IMR-90 (cell line): Measurements from ENCODE around the gene DNAJA1. TPM values are rescaled to one million over a fixed set of nuclear protein-coding genes. Genes with fewer than 3 reads are reported as not detected.
"Not testable (repeated sequence)": the region's sequence is repeated elsewhere in the genome, so short reads cannot be mapped to it uniquely, and the experiment has no call there.

Experiments used
- ATAC-seq: fragments of 200-7000 bp; cut with Tn5 transposase; 2 replicates; pipeline ENCODE4 v1.9.1; 2020; ENCODE audit warnings: low read depth, mild to moderate bottlenecking, moderate library complexity
- BruUV-seq: library from RNA; stranded (reverse); fragments of 400-500 nt; replicated peaks from 2 replicates; lab custom pipeline; 2021; lab: Mats Ljungman, UMichigan
- CTCF ChIA-PET: fragments of 300-600 bp; formaldehyde crosslinking; extraction: SDS; loops from one replicate; lab custom pipeline; 2021; ENCODE audit warnings: antibody characterized with exemption; lab: Yijun Ruan, JAX
- POLR2A ChIA-PET: fragments of 300-600 bp; sonication (Branson Sonifier 250); formaldehyde crosslinking; loops from one replicate; lab custom pipeline; 2022; ENCODE audit warnings: antibody characterized with exemption; ENCODE audit not compliant: unreplicated experiment; lab: Charles Lee
- DNase-seq: peaks from one replicate; pipeline ENCODE4 v3.0.0; 2013
- H2AFZ ChIP-seq: replicated peaks from 2 replicates; pipeline ENCODE3; 2013; ENCODE audit warnings: low read length, mild to moderate bottlenecking; ENCODE audit not compliant: poor library complexity
- H2AK5ac ChIP-seq: 2 replicates; pipeline ENCODE4 v1.6.1; 2013; ENCODE audit warnings: low read depth, low read length, inconsistent platforms
- H2AK9ac ChIP-seq: replicated peaks from 2 replicates; pipeline ENCODE3; 2013; ENCODE audit warnings: mild to moderate bottlenecking, low read depth, low read length, moderate library complexity; ENCODE audit not compliant: poor library complexity
- H2BK120ac ChIP-seq: 2 replicates; pipeline ENCODE4 v1.6.1; 2013; ENCODE audit warnings: low read depth, low read length, inconsistent platforms
- H2BK15ac ChIP-seq: 3 replicates; pipeline ENCODE4 v1.6.1; 2013; ENCODE audit warnings: low read depth, low read length, inconsistent platforms
- H2BK20ac ChIP-seq: 2 replicates; pipeline ENCODE4 v1.6.1; 2013; ENCODE audit warnings: low read depth, mild to moderate bottlenecking, inconsistent platforms, low read length, moderate library complexity
- H2BK5ac ChIP-seq: 2 replicates; pipeline ENCODE4 v1.6.1; 2013; ENCODE audit warnings: mild to moderate bottlenecking, low read depth, low read length, inconsistent platforms; ENCODE audit not compliant: poor library complexity, severe bottlenecking
- H3K14ac ChIP-seq: replicated peaks from 2 replicates; pipeline ENCODE4 v1.6.1; 2013; ENCODE audit warnings: low read depth, low read length, inconsistent platforms
- H3K18ac ChIP-seq: 2 replicates; pipeline ENCODE4 v1.6.1; 2013; ENCODE audit warnings: low read depth, low read length, control low read depth
- H3K23ac ChIP-seq: 2 replicates; pipeline ENCODE4 v1.6.1; 2013; ENCODE audit warnings: low read depth, low read length, inconsistent platforms
- H3K27ac ChIP-seq: 2 replicates; pipeline ENCODE4 v1.5.1; 2013; ENCODE audit warnings: mild to moderate bottlenecking, control low read depth, low read length; ENCODE audit not compliant: insufficient read depth
- H3K27me3 ChIP-seq: 2 replicates; pipeline ENCODE4 v1.6.1; 2013; ENCODE audit warnings: low read length; ENCODE audit not compliant: control insufficient read depth, insufficient read depth
- H3K36me3 ChIP-seq: 2 replicates; pipeline ENCODE4 v1.6.1; 2013; ENCODE audit warnings: low read length, mixed read lengths; ENCODE audit not compliant: control insufficient read depth, insufficient read depth
- H3K4ac ChIP-seq: 2 replicates; pipeline ENCODE4 v1.6.1; 2013; ENCODE audit warnings: low read depth, low read length, inconsistent platforms
- H3K4me1 ChIP-seq: 2 replicates; pipeline ENCODE4 v1.6.1; 2013; ENCODE audit warnings: low read length, mixed read lengths; ENCODE audit not compliant: control insufficient read depth, insufficient read depth
- H3K4me2 ChIP-seq: 2 replicates; pipeline ENCODE4 v1.6.1; 2013; ENCODE audit warnings: low read depth, mild to moderate bottlenecking, control low read depth, low read length, moderate library complexity
- H3K4me3 ChIP-seq: 2 replicates; pipeline ENCODE4 v1.5.1; 2013; ENCODE audit warnings: low read depth, mild to moderate bottlenecking, control low read depth, low read length, moderate library complexity; ENCODE audit not compliant: insufficient read depth
- H3K56ac ChIP-seq: 2 replicates; pipeline ENCODE4 v1.6.1; 2013; ENCODE audit warnings: low read length, inconsistent platforms; ENCODE audit not compliant: insufficient read depth; ENCODE audit errors: extremely low read depth
- H3K79me1 ChIP-seq, 2 experiments: 2 replicates each; pipeline ENCODE4 v1.6.1; 2013; ENCODE audit warnings: low read length in 2 of 2, inconsistent platforms in 1 of 2, low read depth in 1 of 2
- H3K9ac ChIP-seq: 2 replicates; pipeline ENCODE4 v1.6.1; 2013; ENCODE audit warnings: low read depth, low read length, control low read depth
- H3K9me1 ChIP-seq: 2 replicates; pipeline ENCODE4 v1.6.1; 2013; ENCODE audit warnings: low read length, inconsistent platforms; ENCODE audit not compliant: insufficient read depth
- H3K9me3 ChIP-seq: 2 replicates; pipeline ENCODE4 v1.6.1; 2013; ENCODE audit warnings: low read length; ENCODE audit not compliant: control insufficient read depth, insufficient read depth
- H4K20me1 ChIP-seq: 2 replicates; pipeline ENCODE4 v1.6.1; 2013; ENCODE audit warnings: low read length, inconsistent platforms; ENCODE audit not compliant: insufficient read depth
- H4K5ac ChIP-seq: 2 replicates; pipeline ENCODE4 v1.6.1; 2013; ENCODE audit warnings: mild to moderate bottlenecking, low read depth, low read length, control low read depth
- H4K8ac ChIP-seq, 2 experiments: 2 replicates each; pipeline ENCODE4 v1.6.1; 2013; ENCODE audit warnings: low read depth in 2 of 2, low read length in 2 of 2, control low read depth in 1 of 2, inconsistent platforms in 1 of 2
- H4K91ac ChIP-seq: 2 replicates; pipeline ENCODE4 v1.6.1; 2013; ENCODE audit warnings: low read depth, low read length, inconsistent platforms; ENCODE audit not compliant: insufficient read depth
- dilution Hi-C: fragments of 300-500 bp; cut with HindIII; formaldehyde crosslinking; loops from one replicate; pipeline ENCODE4 v1.14.3; 2018; ENCODE audit warnings: low sequenced_read_pairs; ENCODE audit not compliant: unreplicated experiment
- in situ Hi-C: fragments of 300-500 bp; cut with MboI; formaldehyde crosslinking; loops from 3 replicates; pipeline ENCODE4 v1.14.3; 2019; ENCODE audit warnings: low sequenced_read_pairs, inconsistent platforms, mixed read lengths
- intact Hi-C: fragments of 100-400 bp; cut with micrococcal nuclease; formaldehyde crosslinking; loops from 2 replicates; pipeline ENCODE4 v1.10.0; 2022
- polyA plus RNA-seq, 3 experiments: library from polyadenylated mRNA; depleted of rRNA; stranded (reverse); fragments of >200 nt; gene quantifications; 2 replicates each; pipeline ENCODE4 v1.2.3, GENCODE V29; 2012; ENCODE audit warnings: low replicate concordance in 1 of 3
- total RNA-seq: library from RNA; depleted of rRNA; stranded (reverse); fragments of >200 nt; gene quantifications from 2 replicates; pipeline ENCODE4 v1.2.3, GENCODE V29; 2012

Gene DNAJA1
- total and polyA plus RNA-seq, 2 of the 4 experiments (the other 2 are of a cell fraction): 59.5 to 118 TPM

GRCh38 chr9:33005335-33005734 is 19.7 kb upstream of the DNAJA1 start:
- H3K36me3 ChIP-seq, H2BK20ac ChIP-seq, H3K4me2 ChIP-seq, dilution Hi-C loops, H2AK9ac ChIP-seq, H3K4me3 ChIP-seq, H3K4me1 ChIP-seq, H3K56ac ChIP-seq, H3K4ac ChIP-seq, in situ Hi-C loops, ATAC-seq, POLR2A ChIA-PET, H3K9me1 ChIP-seq, H3K23ac ChIP-seq, H4K91ac ChIP-seq, H3K27me3 ChIP-seq, H4K5ac ChIP-seq, H3K9ac ChIP-seq, intact Hi-C loops, H2BK120ac ChIP-seq, H2BK5ac ChIP-seq, BruUV-seq, DNase-seq, H4K8ac ChIP-seq, H3K9me3 ChIP-seq, H2AK5ac ChIP-seq, H4K20me1 ChIP-seq, H3K27ac ChIP-seq, H3K14ac ChIP-seq, H2AFZ ChIP-seq, H3K18ac ChIP-seq, H2BK15ac ChIP-seq: not testable (repeated sequence)
- CTCF ChIA-PET: interaction anchor here (0.6 kb wide), 1 partner anchor 9 kb away, joined by 3 read pairs; no protein-coding TSS in a partner anchor
- H3K79me1 ChIP-seq: peaks cover 3 to 18% of the 10 kb centered on the region in 2 experiments
